Measurements from ENCODE around the gene GPR160. TPM values are rescaled to one million over a fixed set of nuclear protein-coding genes. Genes with fewer than 3 reads are reported as not detected.
A peak's percentile ranks its signal among the peaks of the same experiment; 100 is the strongest.

The GPR160 gene
- total and polyA plus RNA-seq, 9 of the 15 experiments (the other 6 are each of a cell fraction or from before 2014, with no cell fraction given): 1.3 to 10.5 (median 8.3) TPM

GRCh38 chr3:170038434-170039110, 777 bp downstream of the GPR160 start:
- 61% methylated on average over 46 of the region's 51 CpGs for WGBS (ENCODE audit: insufficient coverage, low coverage, missing lambda C conversion rate)
- no peaks in the 10 kb centered on the region for H3K27me3 ChIP-seq (ENCODE audit: control insufficient read depth in 2 of 2, insufficient read depth in 2 of 2, low read length in 2 of 2)
- peak overlapping the region; percentile 72 for H3K4me3 ChIP-seq
- no peaks in the 10 kb centered on the region for H4K20me1 ChIP-seq (replicated peaks; ENCODE audit: control insufficient read depth, insufficient read depth, low read length)
- FAIRE-seq (no peak), ATAC-seq (no peak; the same call in 2 of the 3 replicates), DNase-seq (ENCODE audit: extremely low read depth in 1 of 4, low spot score in 3 of 4) (no peak)
- TSS peak; percentile 40 for BruUV-seq (replicated peaks)
- H2AFZ ChIP-seq (ENCODE audit: low read depth, low read length): peak overlapping the region; percentile 95
- H3K9me3 ChIP-seq (replicated peaks; ENCODE audit: control insufficient read depth, insufficient read depth, low read depth, low read length): no peaks in the 10 kb centered on the region
- H3K9ac ChIP-seq (ENCODE audit: insufficient read depth in 1 of 2, low read depth in 2 of 2, low read length in 2 of 2): peak overlapping the region; percentile 45 to 95; a peak in 3 of 4 replicates
- H3K9me1 ChIP-seq (ENCODE audit: control insufficient read depth, insufficient read depth, low read length): no peaks in the 10 kb centered on the region
- peak overlapping the region; percentile 71 for H3K4me2 ChIP-seq (ENCODE audit: insufficient read depth, low read length)
- ChIA-PET CTCF (ENCODE audit: low intra/inter-chr PET ratio) (no interaction called here), POLR2A (no interaction called here)
- in situ Hi-C loops (cut with MboI): no loop called here
- no peaks in the 10 kb centered on the region for H3K36me3 ChIP-seq (ENCODE audit: control insufficient read depth, insufficient read depth, low read length)
- H3K79me2 ChIP-seq (ENCODE audit: control insufficient read depth, insufficient read depth, low read length): no peaks in the 10 kb centered on the region
- intact Hi-C loops (cut with micrococcal nuclease): loop anchor here (5.0 kb wide), 1 partner anchor 276 kb away; no protein-coding TSS in a partner anchor
- peaks cover 2 to 16% of the 10 kb centered on the region in 2 experiments; a peak in 2 of 5 replicates for H3K4me1 ChIP-seq (replicated peaks in 1 of 2; ENCODE audit: control insufficient read depth in 2 of 2, insufficient read depth in 2 of 2, low read length in 2 of 2)
- H3K27ac ChIP-seq (ENCODE audit: extremely low read depth, low read depth, low read length): no peak overlapping the region
- TF ChIP-seq ATF2 (CRISPR knock-in tag; IDR thresholded peaks at IDR 0.05) (no peak), STAT5B (CRISPR knock-in tag; IDR thresholded peaks at IDR 0.05) (no peak), SUPT5H (IDR thresholded peaks at IDR 0.05) (no peak), ZNF347 (CRISPR knock-in tag; IDR thresholded peaks at IDR 0.05; ENCODE audit: low read depth) (no peak), MBD1 (CRISPR knock-in tag; IDR thresholded peaks at IDR 0.05) (0 out of 2 replicates have a peak, but pooled peaks have one; percentile 26), TCF3 (CRISPR knock-in tag; IDR thresholded peaks at IDR 0.05) (no peak), HBP1 (CRISPR knock-in tag; IDR thresholded peaks at IDR 0.05) (no peak), ZBTB11 (CRISPR knock-in tag; IDR thresholded peaks at IDR 0.05) (no peak), ZNF668 (CRISPR knock-in tag; IDR thresholded peaks at IDR 0.05) (no peak)

Data from K562 (cell line).